ENCODE data around the gene ZNF425. TPM values are rescaled to one million over a fixed set of nuclear protein-coding genes. Genes with fewer than 3 reads are reported as not detected.

The ZNF425 gene
- total and polyA plus RNA-seq, 9 of the 15 experiments (the other 6 are each of a cell fraction or from before 2014, with no cell fraction given), result 0.03 to 0.89 (median 0.54) TPM

- TF ChIP-seq GTF2E2 (tag; IDR thresholded peaks at IDR 0.05) (no peak), PTBP1 (IDR thresholded peaks at IDR 0.05; ENCODE audit: low read depth, low read length) (peak; percentile 20; the same call in 1 of the 2 replicates), SLC30A9 (CRISPR knock-in tag; IDR thresholded peaks at IDR 0.05) (no peak), CAMTA2 (CRISPR knock-in tag; conservative IDR thresholded peaks at IDR 0.05) (0 out of 2 replicates have a peak, but pooled peaks have one; percentile 86), FOXA3 (CRISPR knock-in tag; conservative IDR thresholded peaks at IDR 0.05 in 1 of 2, IDR thresholded peaks at IDR 0.05 in 1 of 2) (no peak), TAL1 (IDR thresholded peaks at IDR 0.05) (no peak; the same call in 1 of the 2 replicates), ZNF655 (CRISPR knock-in tag; IDR thresholded peaks at IDR 0.05) (no peak), HSF4 (CRISPR knock-in tag; IDR thresholded peaks at IDR 0.05; ENCODE audit: borderline replicate concordance) (no peak), XRCC5 (IDR thresholded peaks at IDR 0.05; ENCODE audit: low read depth, low read length) (no peak), ZNF561 (CRISPR knock-in tag; conservative IDR thresholded peaks at IDR 0.05) (0 out of 2 replicates have a peak, but pooled peaks have one; percentile 20), FOXM1 (IDR thresholded peaks at IDR 0.05; ENCODE audit: low read depth) (no peak), FOXM1 (CRISPR knock-in tag; IDR thresholded peaks at IDR 0.05; ENCODE audit: low read depth) (peak; percentile 27; the same call in 1 of the 2 replicates), HLTF (IDR thresholded peaks at IDR 0.05) (peak; percentile 88), SMARCA5 (IDR thresholded peaks at IDR 0.05) (0 out of 2 replicates have a peak, but pooled peaks have one; percentile 14), BCOR (IDR thresholded peaks at IDR 0.05) (peak; percentile 8; the same call in 1 of the 2 replicates), CREB3L1 (IDR thresholded peaks at IDR 0.05; ENCODE audit: borderline replicate concordance, low read depth) (no peak), ZNF263 (CRISPR knock-in tag; IDR thresholded peaks at IDR 0.05; ENCODE audit: borderline replicate concordance) (no peak), THRA (IDR thresholded peaks at IDR 0.05) (no peak), RBM25 (IDR thresholded peaks at IDR 0.05; ENCODE audit: low read depth, low read length, severe bottlenecking) (no peak)
- TF ChIP-seq, protein P1, sequence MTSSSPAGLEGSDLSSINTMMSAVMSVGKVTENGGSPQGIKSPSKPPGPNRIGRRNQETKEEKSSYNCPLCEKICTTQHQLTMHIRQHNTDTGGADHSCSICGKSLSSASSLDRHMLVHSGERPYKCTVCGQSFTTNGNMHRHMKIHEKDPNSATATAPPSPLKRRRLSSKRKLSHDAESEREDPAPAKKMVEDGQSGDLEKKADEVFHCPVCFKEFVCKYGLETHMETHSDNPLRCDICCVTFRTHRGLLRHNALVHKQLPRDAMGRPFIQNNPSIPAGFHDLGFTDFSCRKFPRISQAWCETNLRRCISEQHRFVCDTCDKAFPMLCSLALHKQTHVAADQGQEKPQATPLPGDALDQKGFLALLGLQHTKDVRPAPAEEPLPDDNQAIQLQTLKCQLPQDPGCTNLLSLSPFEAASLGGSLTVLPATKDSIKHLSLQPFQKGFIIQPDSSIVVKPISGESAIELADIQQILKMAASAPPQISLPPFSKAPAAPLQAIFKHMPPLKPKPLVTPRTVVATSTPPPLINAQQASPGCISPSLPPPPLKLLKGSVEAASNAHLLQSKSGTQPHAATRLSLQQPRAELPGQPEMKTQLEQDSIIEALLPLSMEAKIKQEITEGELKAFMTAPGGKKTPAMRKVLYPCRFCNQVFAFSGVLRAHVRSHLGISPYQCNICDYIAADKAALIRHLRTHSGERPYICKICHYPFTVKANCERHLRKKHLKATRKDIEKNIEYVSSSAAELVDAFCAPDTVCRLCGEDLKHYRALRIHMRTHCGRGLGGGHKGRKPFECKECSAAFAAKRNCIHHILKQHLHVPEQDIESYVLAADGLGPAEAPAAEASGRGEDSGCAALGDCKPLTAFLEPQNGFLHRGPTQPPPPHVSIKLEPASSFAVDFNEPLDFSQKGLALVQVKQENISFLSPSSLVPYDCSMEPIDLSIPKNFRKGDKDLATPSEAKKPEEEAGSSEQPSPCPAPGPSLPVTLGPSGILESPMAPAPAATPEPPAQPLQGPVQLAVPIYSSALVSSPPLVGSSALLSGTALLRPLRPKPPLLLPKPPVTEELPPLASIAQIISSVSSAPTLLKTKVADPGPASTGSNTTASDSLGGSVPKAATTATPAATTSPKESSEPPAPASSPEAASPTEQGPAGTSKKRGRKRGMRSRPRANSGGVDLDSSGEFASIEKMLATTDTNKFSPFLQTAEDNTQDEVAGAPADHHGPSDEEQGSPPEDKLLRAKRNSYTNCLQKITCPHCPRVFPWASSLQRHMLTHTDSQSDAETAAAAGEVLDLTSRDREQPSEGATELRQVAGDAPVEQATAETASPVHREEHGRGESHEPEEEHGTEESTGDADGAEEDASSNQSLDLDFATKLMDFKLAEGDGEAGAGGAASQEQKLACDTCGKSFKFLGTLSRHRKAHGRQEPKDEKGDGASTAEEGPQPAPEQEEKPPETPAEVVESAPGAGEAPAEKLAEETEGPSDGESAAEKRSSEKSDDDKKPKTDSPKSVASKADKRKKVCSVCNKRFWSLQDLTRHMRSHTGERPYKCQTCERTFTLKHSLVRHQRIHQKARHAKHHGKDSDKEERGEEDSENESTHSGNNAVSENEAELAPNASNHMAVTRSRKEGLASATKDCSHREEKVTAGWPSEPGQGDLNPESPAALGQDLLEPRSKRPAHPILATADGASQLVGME (CRISPR knock-in tag; IDR thresholded peaks at IDR 0.05), result no peak
These were observed 640 bp upstream of the ZNF425 start (continued) for GRCh38 chr7:149126662-149127266.

Measured in K562 (cell line).